ENCODE measurements around the gene PTPRD. TPM values are rescaled to one million over a fixed set of nuclear protein-coding genes. Genes with fewer than 3 reads are reported as not detected.

Gene PTPRD
- total RNA-seq, 1 experiment from 2014 or later, result not detected

DNA sequence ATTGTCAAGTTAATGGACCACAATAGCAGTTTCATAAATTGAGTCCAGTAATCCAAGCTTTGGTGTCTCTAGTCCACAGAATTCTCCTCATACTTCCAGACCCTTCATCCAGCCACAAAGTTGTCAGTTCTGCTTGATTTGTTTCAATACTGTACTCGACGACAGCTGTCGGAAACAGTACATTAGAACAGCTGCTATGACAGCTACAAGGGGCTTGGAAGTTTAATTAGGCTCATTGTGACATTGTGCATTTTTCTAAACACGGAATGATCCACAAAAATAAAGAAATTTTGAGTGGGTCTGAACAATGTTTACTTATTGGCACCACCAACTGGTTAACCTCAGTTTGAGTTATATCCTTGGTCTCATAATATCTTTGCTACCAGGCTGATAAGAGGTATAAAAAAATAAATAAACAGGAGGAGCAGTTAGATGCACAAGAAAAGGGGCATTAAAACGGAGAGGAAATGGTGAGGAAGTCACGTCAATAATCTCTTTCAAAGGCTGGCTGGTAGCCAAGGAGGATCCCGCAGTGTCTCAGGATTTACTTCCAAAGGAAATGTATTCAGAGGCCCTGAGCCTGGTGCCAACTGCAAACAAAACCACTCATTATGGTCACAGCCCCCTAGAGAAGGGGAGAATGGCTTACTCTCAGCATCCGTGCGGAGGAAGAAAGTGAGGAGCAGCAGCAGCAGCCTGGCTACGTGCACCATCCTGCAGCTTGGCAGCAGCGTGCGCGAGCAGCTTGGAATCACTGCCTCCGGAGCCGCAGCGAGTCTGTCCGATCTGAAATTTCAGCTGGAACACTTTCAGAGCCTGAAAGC lies 1879.5 kb downstream of the PTPRD start:
- CTCF ChIA-PET, result no interaction called here
- no peak for TF ChIP-seq EZH2 (IDR thresholded peaks at IDR 0.05; ENCODE audit: borderline replicate concordance, low read depth, low read length, poor library complexity, severe bottlenecking)
- TF ChIP-seq, protein P1, sequence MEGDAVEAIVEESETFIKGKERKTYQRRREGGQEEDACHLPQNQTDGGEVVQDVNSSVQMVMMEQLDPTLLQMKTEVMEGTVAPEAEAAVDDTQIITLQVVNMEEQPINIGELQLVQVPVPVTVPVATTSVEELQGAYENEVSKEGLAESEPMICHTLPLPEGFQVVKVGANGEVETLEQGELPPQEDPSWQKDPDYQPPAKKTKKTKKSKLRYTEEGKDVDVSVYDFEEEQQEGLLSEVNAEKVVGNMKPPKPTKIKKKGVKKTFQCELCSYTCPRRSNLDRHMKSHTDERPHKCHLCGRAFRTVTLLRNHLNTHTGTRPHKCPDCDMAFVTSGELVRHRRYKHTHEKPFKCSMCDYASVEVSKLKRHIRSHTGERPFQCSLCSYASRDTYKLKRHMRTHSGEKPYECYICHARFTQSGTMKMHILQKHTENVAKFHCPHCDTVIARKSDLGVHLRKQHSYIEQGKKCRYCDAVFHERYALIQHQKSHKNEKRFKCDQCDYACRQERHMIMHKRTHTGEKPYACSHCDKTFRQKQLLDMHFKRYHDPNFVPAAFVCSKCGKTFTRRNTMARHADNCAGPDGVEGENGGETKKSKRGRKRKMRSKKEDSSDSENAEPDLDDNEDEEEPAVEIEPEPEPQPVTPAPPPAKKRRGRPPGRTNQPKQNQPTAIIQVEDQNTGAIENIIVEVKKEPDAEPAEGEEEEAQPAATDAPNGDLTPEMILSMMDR (conservative IDR thresholded peaks at IDR 0.05; ENCODE audit: low read depth, low read length), result no peak
- DNase-seq (ENCODE audit: low spot score), result peak; percentile 98
- Histone ChIP-seq H3K36me3 (ENCODE audit: insufficient read depth, low read length, poor library complexity, severe bottlenecking) (no peaks in the 10 kb centered on the region), H3K27me3 (replicated peaks; ENCODE audit: insufficient read depth, low read depth, low read length, poor library complexity) (no peaks in the 10 kb centered on the region), H3K9me3 (ENCODE audit: low read depth, low read length, poor library complexity, severe bottlenecking) (no peaks in the 10 kb centered on the region), H3K4me1 (ENCODE audit: insufficient read depth, low read length, poor library complexity, severe bottlenecking) (peaks cover 12% of the 10 kb centered on the region), H3K27ac (ENCODE audit: low read depth, low read length, poor library complexity, severe bottlenecking) (no peak overlapping the region), H3K4me3 (ENCODE audit: low read depth, low read length, poor library complexity, severe bottlenecking) (no peak overlapping the region)
- no TSS peak for BruUV-seq (replicated peaks)
- intact Hi-C loops (cut with micrococcal nuclease; ENCODE audit: unreplicated experiment), result no loop called here
- POLR2A ChIA-PET (ENCODE audit: low non-redundant PET), result no interaction called here

DNA sequence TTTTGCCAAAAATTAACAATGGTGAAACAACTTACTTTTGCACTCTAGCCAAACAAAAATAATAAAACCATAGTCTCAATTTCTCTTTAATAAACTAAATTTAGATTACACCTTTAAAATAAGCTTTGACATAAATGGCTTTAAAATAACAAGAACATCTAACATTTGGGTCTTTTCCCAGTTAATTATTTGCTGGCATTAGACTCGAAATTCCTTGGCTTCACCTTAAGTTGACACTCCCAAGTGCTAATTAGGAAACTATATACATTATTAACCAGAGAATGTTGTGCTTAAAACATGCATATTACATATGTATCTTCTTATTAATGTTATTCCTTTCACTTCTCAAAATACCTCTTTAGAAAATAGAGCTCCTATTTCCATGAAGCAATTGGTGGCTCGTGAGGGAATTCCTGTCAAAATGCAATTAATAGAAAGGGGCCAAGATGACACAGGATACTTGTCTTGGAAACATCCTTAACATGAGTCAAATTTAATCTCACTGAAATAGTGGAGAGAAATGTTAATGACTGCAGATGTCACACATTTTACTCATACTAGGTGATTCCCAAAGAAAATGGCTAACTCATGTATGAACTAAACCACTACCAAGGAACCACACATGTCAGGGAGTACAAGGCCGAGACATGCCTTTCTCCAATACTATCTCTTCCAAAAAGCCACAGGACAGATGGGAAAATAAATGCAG lies 1880.3 kb downstream of the PTPRD start:
- TF ChIP-seq EZH2 (IDR thresholded peaks at IDR 0.05; ENCODE audit: borderline replicate concordance, low read depth, low read length, poor library complexity, severe bottlenecking), result no peak
- TF ChIP-seq, protein P1 (conservative IDR thresholded peaks at IDR 0.05; ENCODE audit: low read depth, low read length), result no peak
- BruUV-seq (replicated peaks), result no TSS peak
- POLR2A ChIA-PET (ENCODE audit: low non-redundant PET), result no interaction called here
- Histone ChIP-seq H3K4me1 (ENCODE audit: insufficient read depth, low read length, poor library complexity, severe bottlenecking) (peaks cover 12% of the 10 kb centered on the region), H3K36me3 (ENCODE audit: insufficient read depth, low read length, poor library complexity, severe bottlenecking) (no peaks in the 10 kb centered on the region), H3K4me3 (ENCODE audit: low read depth, low read length, poor library complexity, severe bottlenecking) (no peak overlapping the region), H3K27me3 (replicated peaks; ENCODE audit: insufficient read depth, low read depth, low read length, poor library complexity) (no peaks in the 10 kb centered on the region), H3K9me3 (ENCODE audit: low read depth, low read length, poor library complexity, severe bottlenecking) (no peaks in the 10 kb centered on the region), H3K27ac (ENCODE audit: low read depth, low read length, poor library complexity, severe bottlenecking) (no peak overlapping the region)
- intact Hi-C loops (cut with micrococcal nuclease; ENCODE audit: unreplicated experiment), result no loop called here
- CTCF ChIA-PET, result no interaction called here
- peak; percentile 17 for DNase-seq (ENCODE audit: low spot score)

DNA sequence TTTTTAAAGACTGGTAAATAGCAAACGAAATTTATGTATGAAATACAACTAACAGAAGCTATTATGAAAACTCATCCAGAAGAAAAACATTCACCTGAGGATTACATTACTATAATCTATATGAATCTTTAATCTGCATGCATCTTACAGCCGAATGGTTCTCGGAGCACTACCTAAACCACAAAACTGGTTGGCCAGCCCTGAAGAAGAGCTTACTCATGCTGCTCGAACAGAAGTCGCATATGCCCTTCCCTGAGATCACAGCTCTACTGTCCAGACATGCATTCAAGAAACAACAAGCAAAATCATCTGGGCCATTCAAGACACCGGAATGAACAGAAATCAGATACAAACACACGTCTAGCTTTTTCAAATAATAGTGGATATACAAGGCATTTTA lies 1882.2 kb downstream of the PTPRD start:
- ChIA-PET CTCF (no interaction called here), POLR2A (ENCODE audit: low non-redundant PET) (no interaction called here)
- TF ChIP-seq, protein P1 (conservative IDR thresholded peaks at IDR 0.05; ENCODE audit: low read depth, low read length), result no peak
- TF ChIP-seq EZH2 (IDR thresholded peaks at IDR 0.05; ENCODE audit: borderline replicate concordance, low read depth, low read length, poor library complexity, severe bottlenecking), result no peak
- H3K27ac ChIP-seq (ENCODE audit: low read depth, low read length, poor library complexity, severe bottlenecking), result no peak overlapping the region
- intact Hi-C loops (cut with micrococcal nuclease; ENCODE audit: unreplicated experiment), result no loop called here
- H3K4me1 ChIP-seq (ENCODE audit: insufficient read depth, low read length, poor library complexity, severe bottlenecking), result peaks cover 12% of the 10 kb centered on the region
- no peak overlapping the region for H3K4me3 ChIP-seq (ENCODE audit: low read depth, low read length, poor library complexity, severe bottlenecking)
- H3K9me3 ChIP-seq (ENCODE audit: low read depth, low read length, poor library complexity, severe bottlenecking), result no peaks in the 10 kb centered on the region
- no peak for DNase-seq (ENCODE audit: low spot score)
- no TSS peak for BruUV-seq (replicated peaks)
- H3K36me3 ChIP-seq (ENCODE audit: insufficient read depth, low read length, poor library complexity, severe bottlenecking), result no peaks in the 10 kb centered on the region
- no peaks in the 10 kb centered on the region for H3K27me3 ChIP-seq (replicated peaks; ENCODE audit: insufficient read depth, low read depth, low read length, poor library complexity)
